Ecto neural progenitor cell (in vitro differentiated cells): ENCODE results near the gene NPTXR.
A peak's percentile ranks its signal among the peaks of the same experiment; 100 is the strongest.
"Not testable (repeated sequence)": the region's sequence is repeated elsewhere in the genome, so short reads cannot be mapped to it uniquely, and the experiment has no call there.

Experiments used
- DNase-seq: peaks from one replicate; pipeline ENCODE4 v3.0.0-alpha.2; 2018; ENCODE audit warnings: low spot score

NPTXR gene

GRCh38 chr22:38868886-38869381 is 25.1 kb upstream of the NPTXR start:
- peak; percentile 88 for DNase-seq

- no peak for DNase-seq
Observed at GRCh38 chr22:38868286-38868721, 24.5 kb upstream of the NPTXR start.

- DNase-seq: peak; percentile 44
Observed at GRCh38 chr22:38867471-38868285, 23.9 kb upstream of the NPTXR start.

- DNase-seq: no peak
Observed at GRCh38 chr22:38867124-38867455, 23.3 kb upstream of the NPTXR start.

GRCh38 chr22:38866399-38867123 is 22.7 kb upstream of the NPTXR start:
- DNase-seq: peak; percentile 89

- no peak for DNase-seq
Observed at GRCh38 chr22:38866024-38866398, 22.2 kb upstream of the NPTXR start.

- DNase-seq: peak; percentile 39
Observed at GRCh38 chr22:38865201-38866023, 21.6 kb upstream of the NPTXR start.

- peak; percentile 46 for DNase-seq
Observed at GRCh38 chr22:38864361-38865191, 20.7 kb upstream of the NPTXR start.

- DNase-seq: no peak
Observed at GRCh38 chr22:38863531-38864131, 19.8 kb upstream of the NPTXR start.

- DNase-seq: no peak
Observed at GRCh38 chr22:38862375-38863329, 18.8 kb upstream of the NPTXR start.

- no peak for DNase-seq
Observed at GRCh38 chr22:38861927-38862326, 18.1 kb upstream of the NPTXR start.

- DNase-seq: no peak
Observed at GRCh38 chr22:38861170-38861876, 17.5 kb upstream of the NPTXR start.

- DNase-seq: no peak
Observed at GRCh38 chr22:38860283-38861169, 16.7 kb upstream of the NPTXR start.

GRCh38 chr22:38859581-38860282 is 15.9 kb upstream of the NPTXR start:
- DNase-seq: no peak

GRCh38 chr22:38858492-38858891 is 14.7 kb upstream of the NPTXR start:
- no peak for DNase-seq

- DNase-seq: not testable (repeated sequence)
Observed at GRCh38 chr22:38854476-38854875, 10.6 kb upstream of the NPTXR start.

- not testable (repeated sequence) for DNase-seq
Observed at GRCh38 chr22:38853883-38854282, 10.1 kb upstream of the NPTXR start.
